H1 (cell line): ENCODE measurements around the gene ACVRL1. TPM values are rescaled to one million over a fixed set of nuclear protein-coding genes. Genes with fewer than 3 reads are reported as not detected.

Experiments
- CTCF ChIA-PET: fragments of 300-600 bp; sonication (Branson Sonifier 250); formaldehyde crosslinking; loops from one replicate; lab custom pipeline; 2021; ENCODE audit not compliant: partially characterized antibody; lab: Charles Lee
- POLR2A ChIA-PET: fragments of 300-600 bp; sonication (Branson Sonifier 250); formaldehyde crosslinking; loops from one replicate; lab custom pipeline; 2021; ENCODE audit warnings: inconsistent platforms; ENCODE audit not compliant: partially characterized antibody; lab: Charles Lee
- DNase-seq, 2 experiments: peaks; one replicate each; pipeline versions ENCODE4 v3.0.0 to v3.0.0-alpha.2; 2010 to 2022; ENCODE audit warnings: low spot score in 2 of 2, low read depth in 1 of 2, mixed read lengths in 1 of 2
- FAIRE-seq: peaks from 2 replicates; lab custom pipeline; 2011; peaks lifted over from hg19 to GRCh38; lab: Jason Lieb, UNC
- H2AFZ ChIP-seq: 2 replicates; pipeline ENCODE4 v1.8.1; 2012; ENCODE audit warnings: low read length, inconsistent platforms
- H2AK5ac ChIP-seq: 2 replicates; pipeline ENCODE4 v1.6.1; 2013; ENCODE audit warnings: low read depth, low read length
- H2BK120ac ChIP-seq: replicated peaks from 2 replicates; pipeline ENCODE3; 2013; ENCODE audit warnings: low read depth, low read length, inconsistent platforms
- H2BK12ac ChIP-seq: 2 replicates; pipeline ENCODE4 v1.6.1; 2013; ENCODE audit warnings: low read depth, low read length
- H2BK15ac ChIP-seq: 2 replicates; pipeline ENCODE4 v1.6.1; 2013; ENCODE audit warnings: low read length
- H2BK20ac ChIP-seq: 2 replicates; pipeline ENCODE4 v1.6.1; 2013; ENCODE audit warnings: low read length
- H2BK5ac ChIP-seq: 2 replicates; pipeline ENCODE4 v1.6.1; 2013; ENCODE audit warnings: low read depth, low read length
- H3K14ac ChIP-seq: 2 replicates; pipeline ENCODE4 v1.6.1; 2013; ENCODE audit warnings: inconsistent platforms; ENCODE audit not compliant: insufficient read length
- H3K18ac ChIP-seq: 2 replicates; pipeline ENCODE4 v1.6.1; 2013; ENCODE audit warnings: low read length; ENCODE audit errors: extremely low read depth
- H3K23ac ChIP-seq: 2 replicates; pipeline ENCODE4 v1.6.1; 2013; ENCODE audit warnings: inconsistent platforms; ENCODE audit not compliant: insufficient read length
- H3K23me2 ChIP-seq: 2 replicates; pipeline ENCODE4 v1.6.1; 2013; ENCODE audit warnings: low read depth, low read length
- H3K27ac ChIP-seq: 2 replicates; pipeline ENCODE4 v1.6.1; 2011; ENCODE audit warnings: low read depth, low read length, inconsistent platforms
- H3K27me3 ChIP-seq, 4 experiments: replicated peaks in 1 of 4; 1 replicate in 1 of 4; 2 replicates in 3 of 4; pipeline versions ENCODE4 v1.6.1 to v1.8.1; 2011 to 2013; ENCODE audit warnings: low read length in 3 of 4, mild to moderate bottlenecking in 3 of 4, inconsistent platforms in 2 of 4, mixed read lengths in 2 of 4, moderate library complexity in 1 of 4; ENCODE audit not compliant: control insufficient read depth in 3 of 4, insufficient read depth in 3 of 4; ENCODE audit errors: extremely low read depth in 1 of 4
- H3K36me3 ChIP-seq, 4 experiments: 2 replicates each; pipeline versions ENCODE4 v1.6.1 to v1.8.1; 2011 to 2013; ENCODE audit warnings: mild to moderate bottlenecking in 4 of 4, low read length in 3 of 4, moderate library complexity in 2 of 4, control low read depth in 1 of 4, inconsistent platforms in 1 of 4; ENCODE audit not compliant: insufficient read depth in 4 of 4, control insufficient read depth in 2 of 4
- H3K4ac ChIP-seq: replicated peaks from 2 replicates; pipeline ENCODE3; 2013; ENCODE audit warnings: low read length, low read depth, mixed read lengths, inconsistent platforms; ENCODE audit not compliant: insufficient read length
- H3K4me1 ChIP-seq, 4 experiments: replicated peaks in 1 of 4; 1 replicate in 1 of 4; 2 replicates in 3 of 4; pipeline versions ENCODE4 v1.6.1 to v1.8.1; 2011 to 2013; ENCODE audit warnings: low read length in 3 of 4, inconsistent platforms in 2 of 4, mixed read lengths in 1 of 4; ENCODE audit not compliant: insufficient read depth in 4 of 4, control insufficient read depth in 3 of 4
- H3K4me2 ChIP-seq, 2 experiments: 2 replicates each; pipeline versions ENCODE4 v1.6.1 to v1.8.1; 2011 to 2013; ENCODE audit warnings: low read depth in 2 of 2, low read length in 2 of 2, control low read depth in 1 of 2, inconsistent platforms in 1 of 2, mild to moderate bottlenecking in 1 of 2; ENCODE audit not compliant: insufficient read depth in 1 of 2
- H3K4me3 ChIP-seq, 4 experiments: fragments of 200-600, 300-600 bp in 1 of 4; sonication (generic), shearing (Covaris generic), sonication (Bioruptor Twin) in 1 of 4; 2 replicates each; pipeline versions ENCODE4 v1.5.1 to v1.8.1; 2011 to 2016; ENCODE audit warnings: low read length in 4 of 4, low read depth in 3 of 4, control low read depth in 2 of 4, inconsistent platforms in 2 of 4, mild to moderate bottlenecking in 2 of 4, mixed read lengths in 1 of 4, moderate library complexity in 1 of 4; ENCODE audit not compliant: insufficient read depth in 2 of 4; ENCODE audit errors: extremely low read depth in 1 of 4
- H3K56ac ChIP-seq: replicated peaks from 2 replicates; pipeline ENCODE3; 2013; ENCODE audit warnings: low read depth, mild to moderate bottlenecking, mixed read lengths, low read length, inconsistent platforms; ENCODE audit not compliant: insufficient read length
- H3K79me1 ChIP-seq: 2 replicates; pipeline ENCODE4 v1.6.1; 2013; ENCODE audit warnings: low read depth, low read length, control low read depth
- H3K79me2 ChIP-seq, 2 experiments: 2 replicates each; pipeline versions ENCODE4 v1.6.1 to v1.8.1; 2012 to 2013; ENCODE audit warnings: low read length in 2 of 2, mild to moderate bottlenecking in 2 of 2, inconsistent platforms in 1 of 2; ENCODE audit not compliant: insufficient read depth in 2 of 2, control insufficient read depth in 1 of 2
- H3K9ac ChIP-seq, 4 experiments: replicated peaks in 1 of 4; 1 replicate in 1 of 4; 2 replicates in 3 of 4; pipeline versions ENCODE4 v1.6.1 to v1.8.1; 2011 to 2013; ENCODE audit warnings: low read depth in 3 of 4, low read length in 3 of 4, control low read depth in 2 of 4, mild to moderate bottlenecking in 2 of 4, moderate library complexity in 2 of 4, inconsistent platforms in 1 of 4; ENCODE audit errors: extremely low read depth in 1 of 4
- H3K9me3 ChIP-seq, 2 experiments: 2 replicates each; pipeline versions ENCODE4 v1.6.1 to v1.8.1; 2012 to 2013; ENCODE audit warnings: mild to moderate bottlenecking in 2 of 2, moderate library complexity in 2 of 2, control low read depth in 1 of 2, inconsistent platforms in 1 of 2, low read depth in 1 of 2, low read length in 1 of 2, mixed read lengths in 1 of 2; ENCODE audit not compliant: insufficient read depth in 2 of 2
- H4K20me1 ChIP-seq, 2 experiments: replicated peaks in 1 of 2; 2 replicates each; pipeline versions ENCODE3 to v1.8.1; 2011 to 2013; ENCODE audit warnings: inconsistent platforms in 2 of 2, low read length in 2 of 2, mild to moderate bottlenecking in 1 of 2; ENCODE audit not compliant: insufficient read depth in 2 of 2, control insufficient read depth in 1 of 2
- H4K5ac ChIP-seq: 2 replicates; pipeline ENCODE4 v1.6.1; 2013; ENCODE audit warnings: low read length, low read depth, mixed read lengths, inconsistent platforms; ENCODE audit not compliant: insufficient read length
- H4K8ac ChIP-seq: 2 replicates; pipeline ENCODE4 v1.8.0; 2013; ENCODE audit warnings: mild to moderate bottlenecking, moderate library complexity, low read length, inconsistent platforms; ENCODE audit not compliant: insufficient read depth; ENCODE audit errors: extremely low read depth
- H4K91ac ChIP-seq: replicated peaks from 2 replicates; pipeline ENCODE3; 2013; ENCODE audit warnings: low read length, mixed read lengths, inconsistent platforms; ENCODE audit not compliant: insufficient read length
- ASH2L ChIP-seq: fragments of 200-600, 300-600 bp; sonication (generic); IDR thresholded peaks from one replicate; pipeline ENCODE4 v1.7.1; 2017; ENCODE audit warnings: low read length
- E2F6 ChIP-seq: IDR thresholded peaks from 2 replicates; pipeline ENCODE4 v1.6.1; 2012; ENCODE audit warnings: inconsistent platforms
- EZH2 ChIP-seq: fragments of 200-600 bp; sonication (generic); IDR thresholded peaks from 2 replicates; pipeline ENCODE4 v1.7.1; 2012; ENCODE audit warnings: low read depth, mild to moderate bottlenecking, moderate library complexity, low read length, inconsistent platforms; ENCODE audit not compliant: severe bottlenecking
- KDM4A ChIP-seq: IDR thresholded peaks from one replicate; pipeline ENCODE4 v1.7.1; 2012; ENCODE audit warnings: low read depth, mild to moderate bottlenecking, moderate library complexity, low read length, inconsistent platforms; ENCODE audit not compliant: severe bottlenecking
- RXRA ChIP-seq: IDR thresholded peaks from 2 replicates; pipeline ENCODE4 v1.6.1; 2011; ENCODE audit warnings: low read depth, mild to moderate bottlenecking, low read length, moderate library complexity; ENCODE audit not compliant: insufficient read depth
- TCF12 ChIP-seq: IDR thresholded peaks from 2 replicates; pipeline ENCODE4 v1.6.1; 2011; ENCODE audit warnings: low read depth, mild to moderate bottlenecking, low read length
- WGBS, 2 experiments: shearing (Covaris generic) in 1 of 2; methylation state at CpG; one replicate each; pipeline versions ENCODE4 v1.1.6 to v1.1.7; 2013 to 2015; ENCODE audit warnings: low lambda C conversion rate in 2 of 2, mixed read lengths in 2 of 2, inconsistent platforms in 1 of 2, low coverage in 1 of 2, missing lambda C conversion rate in 1 of 2; ENCODE audit not compliant: insufficient replicate concordance in 2 of 2, insufficient coverage in 1 of 2, insufficient read length in 1 of 2; ENCODE audit errors: extremely low coverage in 1 of 2, missing lambda C conversion rate in 1 of 2; 5-methylcytosine and 5-hydroxymethylcytosine counted together
- polyA plus RNA-seq, 7 experiments: library from polyadenylated mRNA; depleted of rRNA in 3 of 7; stranded (reverse) in 5 of 7; unstranded in 2 of 7; fragments of >200 nt in 5 of 7; fragments of 200-250 nt in 2 of 7; gene quantifications; 1 replicate in 5 of 7; 2 replicates in 1 of 7; 4 replicates in 1 of 7; pipeline versions ENCODE4 v1.2.1 to v1.2.3, GENCODE V29; 2011 to 2013; ENCODE audit warnings: missing spikeins in 2 of 7, mixed read lengths in 2 of 7
- total RNA-seq: library from RNA; stranded (reverse); fragmentation: NEBNext Ultra II Directional; extraction: Animal tissue kit (Norgen Biotek cat#: 25700); gene quantifications from 2 replicates; pipeline ENCODE4 v1.2.1, GENCODE V29; 2021
- TF ChIP-seq, protein P1 (sequence below): IDR thresholded peaks from 2 replicates; pipeline ENCODE4 v1.6.1; 2012; ENCODE audit warnings: inconsistent platforms

The ACVRL1 gene
- total and polyA plus RNA-seq, 2 of the 8 experiments (the other 6 are each of a cell fraction or from before 2014, with no cell fraction given): 0.09 to 0.35 TPM

GRCh38 chr12:51922762-51923505, 15.6 kb downstream of the ACVRL1 start:
- POLR2A ChIA-PET: interaction anchor here (0.5 to 1.4 kb wide), 5 partner anchors 17 to 1018 kb away, joined by 3 to 4 read pairs (median 3); partner anchors contain the start of gene ACVR1B
- H2BK20ac ChIP-seq: no peak overlapping the region

More at GRCh38 chr12:51922762-51923505, 15.6 kb downstream of the ACVRL1 start:
- DNase-seq (no peak), FAIRE-seq (no peak)
- peaks cover 2 to 12% (median 7%) of the 10 kb centered on the region in 4 experiments for H3K4me1 ChIP-seq
- H3K4me3 ChIP-seq: no peak overlapping the region; a peak in 1 of 8 replicates
- H2BK120ac ChIP-seq: no peak overlapping the region
- no peak overlapping the region for H2AK5ac ChIP-seq
- H3K4me2 ChIP-seq: peak overlapping the region; percentile 11 to 31; a peak in 3 of 4 replicates
- peak overlapping the region; percentile 19; the same call in 1 of the 2 replicates for H4K8ac ChIP-seq
- H3K9ac ChIP-seq: no peak overlapping the region
- peak; percentile 3 for TF ChIP-seq EZH2
- TF ChIP-seq, protein P1, sequence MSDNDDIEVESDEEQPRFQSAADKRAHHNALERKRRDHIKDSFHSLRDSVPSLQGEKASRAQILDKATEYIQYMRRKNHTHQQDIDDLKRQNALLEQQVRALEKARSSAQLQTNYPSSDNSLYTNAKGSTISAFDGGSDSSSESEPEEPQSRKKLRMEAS: no peak
- peak; percentile 46 for TF ChIP-seq ASH2L
- TF ChIP-seq TCF12: no peak
- TF ChIP-seq RXRA: no peak
- TF ChIP-seq E2F6: 0 out of 2 replicates have a peak, but pooled peaks have one; percentile 3
- no peak for TF ChIP-seq KDM4A
- H3K23me2 ChIP-seq: no peaks in the 10 kb centered on the region; the same call in 1 of the 2 replicates
- 0 out of 2 replicates have a peak overlapping the region, but pooled peaks have one; percentile 27 for H2BK12ac ChIP-seq
- no peaks in the 10 kb centered on the region for H3K9me3 ChIP-seq
- H3K79me1 ChIP-seq: no peaks in the 10 kb centered on the region
- H3K4ac ChIP-seq: peak overlapping the region; percentile 50
- no peak overlapping the region for H3K23ac ChIP-seq
- no peak overlapping the region for H3K14ac ChIP-seq
- CTCF ChIA-PET: interaction anchor here (0.6 to 12.9 kb wide), 38 partner anchors 9 to 967 kb away, joined by 3 to 234 read pairs (median 4); partner anchors contain the start of genes ACVRL1 and ANKRD33
- 0 out of 2 replicates have a peak overlapping the region, but pooled peaks have one; percentile 2 for H2BK15ac ChIP-seq
- H3K27ac ChIP-seq: no peak overlapping the region
- 58% methylated on average over 16 of the region's 16 CpGs; no CpG with 5 or more reads in 1 of the 2 experiments for WGBS, 2 experiments
- H3K79me2 ChIP-seq: no peaks in the 10 kb centered on the region
- peak overlapping the region; percentile 55 for H3K18ac ChIP-seq
- peak overlapping the region; percentile 47; the same call in 1 of the 2 replicates for H2BK5ac ChIP-seq
- H3K56ac ChIP-seq: no peak overlapping the region
- H4K91ac ChIP-seq: no peak overlapping the region
- H4K20me1 ChIP-seq: no peaks in the 10 kb centered on the region
- H3K36me3 ChIP-seq: no peaks in the 10 kb centered on the region
- H4K5ac ChIP-seq: no peak overlapping the region
- H3K27me3 ChIP-seq: peaks cover 0 to 8% (median 5%) of the 10 kb centered on the region in 4 experiments; a peak in 4 of 7 replicates
- H2AFZ ChIP-seq: peak overlapping the region; percentile 92
